ENCODE data around the gene TTC31.

Gene TTC31

DNA sequence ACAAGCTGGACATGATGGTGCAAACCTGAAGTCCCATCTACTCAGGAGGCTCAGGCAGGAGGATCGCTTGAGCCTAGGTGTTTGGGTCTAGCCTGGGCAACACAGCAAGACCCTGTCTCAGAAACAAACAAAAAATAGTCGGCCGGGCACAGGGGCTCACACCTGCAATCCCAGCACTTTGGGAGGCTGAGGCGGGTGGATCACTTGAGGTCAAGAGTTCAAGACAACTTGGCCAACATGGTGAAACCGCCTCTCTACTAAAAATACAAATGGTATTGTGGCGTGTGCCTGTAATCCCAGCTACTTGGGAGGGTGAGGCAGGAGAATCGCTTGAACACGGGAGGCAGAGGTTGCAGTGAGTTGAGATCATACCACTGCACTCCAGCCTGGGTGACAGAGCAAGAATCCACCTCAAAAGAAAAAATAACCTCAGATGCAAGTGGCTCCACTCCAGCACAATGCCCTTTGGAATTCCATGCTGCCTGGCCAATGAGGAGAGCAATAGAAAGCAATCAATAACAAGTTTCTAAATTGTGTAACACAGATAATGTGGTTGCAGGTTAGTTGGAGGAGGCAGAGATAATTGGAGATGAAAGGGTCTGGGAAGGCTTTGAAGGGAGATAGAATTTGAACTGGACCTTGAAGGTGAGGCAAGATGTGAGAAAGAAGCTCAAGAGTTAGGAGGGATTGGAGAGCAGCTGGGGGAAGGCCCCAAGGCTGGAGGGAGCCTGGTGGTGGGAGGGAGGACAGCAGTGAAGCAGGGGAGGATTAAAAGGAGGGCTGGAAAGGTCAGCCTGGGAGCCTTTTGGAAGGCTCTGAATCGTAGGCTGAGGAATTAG, 6.0 kb downstream of the TTC31 start:
- no peak for DNase-seq

DNA sequence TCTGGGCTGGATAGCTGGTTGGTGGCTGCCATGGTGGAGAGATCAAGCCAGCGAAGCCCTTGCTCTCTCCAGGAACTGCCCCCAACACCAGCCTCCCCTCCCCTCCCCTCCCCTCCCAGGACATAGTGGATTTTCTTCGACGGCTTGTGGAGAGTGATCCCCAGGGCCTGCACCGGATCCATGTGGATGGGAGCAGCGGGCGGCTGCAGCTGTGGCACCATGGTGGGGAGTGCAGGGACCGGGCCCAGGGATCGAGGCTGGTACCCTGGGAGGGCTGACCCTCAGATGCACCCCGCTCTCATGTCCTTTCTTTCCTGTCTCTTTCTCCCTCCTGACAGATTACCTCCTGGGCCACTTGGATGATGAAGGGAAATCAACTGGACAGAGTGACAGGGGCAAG, 7.0 kb downstream of the TTC31 start:
- no peak for DNase-seq

DNA sequence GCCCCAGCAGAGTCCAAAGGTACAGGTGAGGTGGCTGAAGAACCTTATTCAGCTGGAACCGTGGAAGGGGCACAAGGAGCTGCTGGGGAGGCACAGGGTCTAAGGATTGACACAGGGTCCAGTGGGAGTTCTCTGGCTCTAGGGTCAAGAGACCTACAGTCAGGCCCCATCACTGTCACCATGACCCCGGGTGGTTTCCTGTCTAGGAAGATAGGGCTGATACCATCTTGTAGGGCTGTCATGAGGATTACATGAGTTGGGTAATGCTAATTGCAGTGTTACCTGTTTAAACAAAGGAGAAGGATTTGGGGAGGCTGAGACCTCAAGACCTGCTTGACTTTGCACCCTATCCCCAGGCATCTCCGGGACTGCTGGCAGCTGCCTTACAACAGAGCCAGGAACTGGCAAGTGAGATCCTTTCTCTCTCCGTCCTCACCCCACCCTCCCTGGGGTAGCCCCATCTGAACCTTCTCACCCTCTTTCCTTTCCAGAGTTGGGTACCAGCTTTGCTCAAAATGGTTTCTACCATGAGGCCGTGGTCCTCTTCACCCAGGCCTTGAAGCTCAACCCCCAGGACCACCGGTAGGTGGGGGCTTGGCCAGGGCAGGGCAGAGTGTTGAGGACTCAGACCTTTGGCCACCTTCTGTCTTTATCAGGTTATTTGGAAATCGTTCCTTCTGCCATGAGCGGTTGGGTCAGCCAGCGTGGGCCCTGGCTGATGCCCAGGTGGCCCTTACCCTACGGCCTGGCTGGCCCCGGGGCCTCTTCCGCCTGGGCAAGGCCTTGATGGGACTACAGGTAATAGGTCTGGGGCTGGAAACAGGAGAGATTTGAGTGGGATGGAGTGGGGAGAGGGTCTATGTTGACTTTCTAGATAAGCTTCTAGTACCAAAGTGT, 9.0 kb downstream of the TTC31 start:
- DNase-seq: no peak

DNA sequence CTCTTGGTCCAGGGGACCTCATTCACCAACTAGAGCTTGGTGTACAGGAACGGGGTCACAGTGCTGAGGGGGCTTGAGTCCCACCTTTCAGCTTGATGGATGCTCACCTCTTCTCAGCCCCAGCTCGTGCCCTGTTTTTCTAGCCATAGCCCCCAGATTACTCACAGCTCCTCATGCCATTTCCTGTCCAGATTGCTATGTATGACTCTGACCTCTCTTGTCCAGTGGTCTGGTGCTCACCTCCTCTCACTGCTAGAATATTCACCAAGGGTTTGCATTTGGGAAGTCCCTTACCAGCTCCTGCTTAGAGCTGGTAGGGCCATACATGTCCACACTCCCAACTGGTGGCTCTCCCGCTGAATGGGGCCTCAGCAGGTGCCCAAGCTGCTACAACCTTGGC, 10.7 kb downstream of the TTC31 start:
- no peak for DNase-seq

DNA sequence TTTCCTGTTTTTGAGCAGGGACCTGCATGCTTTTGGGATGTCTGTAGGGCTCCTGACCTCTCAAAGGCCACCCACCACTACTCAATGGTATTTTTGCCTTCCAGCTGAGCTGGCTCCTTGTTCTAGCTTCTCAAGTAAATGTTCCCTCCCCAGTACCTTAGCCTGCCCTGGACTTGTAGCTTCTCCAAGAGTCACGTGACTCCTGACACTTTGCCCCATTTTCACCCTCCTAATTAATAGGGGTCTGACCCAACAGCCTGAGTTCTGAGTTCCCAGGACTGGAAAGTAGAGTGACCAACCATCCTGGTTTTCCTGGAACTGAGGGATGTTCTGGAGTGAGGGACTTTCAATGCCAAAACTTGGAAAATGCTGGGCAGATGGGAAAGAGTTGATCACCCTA, 12.6 kb downstream of the TTC31 start:
- DNase-seq: no peak

DNA sequence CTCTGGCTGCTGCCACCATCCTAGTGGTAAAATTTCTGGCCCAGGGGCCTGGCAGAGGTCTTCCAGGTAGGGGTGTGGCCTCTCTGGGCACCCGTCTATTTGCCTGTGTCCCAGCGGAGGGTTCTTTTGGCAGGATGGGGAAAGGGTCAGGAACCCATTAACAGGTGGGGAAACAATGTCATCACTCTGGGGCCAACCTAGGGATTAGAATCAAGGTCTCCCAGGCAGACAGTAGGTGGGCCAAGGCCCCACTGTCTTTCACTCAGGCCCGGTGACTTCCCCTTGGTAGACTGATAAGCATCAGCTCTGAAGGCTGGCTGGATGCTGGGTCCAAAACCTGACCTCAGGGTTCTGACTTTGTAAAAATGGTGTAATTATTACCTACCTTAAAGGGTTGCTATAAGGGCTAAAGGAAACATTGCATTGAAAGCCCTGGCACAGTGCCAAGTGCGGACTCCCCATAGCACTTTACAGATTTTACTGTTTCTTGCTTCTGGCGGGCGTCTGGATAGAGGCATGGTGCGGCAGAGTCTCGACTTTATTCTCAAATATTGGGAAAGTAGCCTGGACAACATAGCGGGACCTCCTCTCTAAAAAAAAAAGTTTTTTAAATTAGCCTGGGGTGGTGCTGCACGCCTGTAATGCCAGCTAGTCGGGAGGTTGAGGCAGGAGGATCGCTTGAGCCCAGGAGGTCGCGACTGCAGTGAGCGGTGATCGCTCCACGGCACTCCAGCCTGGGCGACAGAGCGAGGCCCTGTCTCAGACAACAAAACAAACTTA, 14.3 kb downstream of the TTC31 start:
- DNase-seq: no peak

DNA sequence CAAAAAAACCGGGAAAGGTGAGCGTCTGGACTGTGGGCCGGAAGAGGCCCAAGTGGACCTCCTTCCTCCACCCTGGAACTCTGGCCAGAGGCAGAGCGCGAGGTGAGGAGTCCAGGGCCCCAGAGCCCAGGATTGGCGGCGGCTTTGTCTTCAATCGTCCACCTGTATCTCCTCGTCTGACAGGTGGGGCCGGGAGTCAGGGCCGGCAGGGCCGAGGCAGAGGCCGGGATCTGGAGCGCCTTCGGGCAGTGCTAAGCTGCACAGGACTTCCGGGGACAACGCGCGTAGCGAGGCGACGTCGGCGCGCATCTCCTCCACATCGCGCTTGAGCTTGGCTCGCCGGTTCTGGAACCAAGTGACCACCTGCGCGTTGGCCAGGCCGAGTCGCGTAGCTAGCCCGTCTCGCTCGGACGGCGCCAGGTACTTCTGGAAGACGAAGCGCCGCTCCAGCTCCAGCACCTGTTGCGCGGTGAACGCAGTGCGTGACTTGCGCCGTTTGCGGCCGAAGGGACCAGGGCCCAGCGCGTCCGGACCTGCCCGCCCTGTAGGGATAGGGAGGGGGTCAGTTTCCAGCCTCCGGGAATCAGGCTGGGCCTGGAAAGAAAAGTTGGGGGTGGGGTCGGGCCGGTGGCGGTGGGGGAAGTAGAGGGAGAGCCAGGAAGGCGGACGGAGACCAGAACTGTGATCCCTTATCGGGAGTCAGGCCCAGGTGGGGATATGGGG, 15.1 kb downstream of the TTC31 start:
- no peak for DNase-seq

DNA sequence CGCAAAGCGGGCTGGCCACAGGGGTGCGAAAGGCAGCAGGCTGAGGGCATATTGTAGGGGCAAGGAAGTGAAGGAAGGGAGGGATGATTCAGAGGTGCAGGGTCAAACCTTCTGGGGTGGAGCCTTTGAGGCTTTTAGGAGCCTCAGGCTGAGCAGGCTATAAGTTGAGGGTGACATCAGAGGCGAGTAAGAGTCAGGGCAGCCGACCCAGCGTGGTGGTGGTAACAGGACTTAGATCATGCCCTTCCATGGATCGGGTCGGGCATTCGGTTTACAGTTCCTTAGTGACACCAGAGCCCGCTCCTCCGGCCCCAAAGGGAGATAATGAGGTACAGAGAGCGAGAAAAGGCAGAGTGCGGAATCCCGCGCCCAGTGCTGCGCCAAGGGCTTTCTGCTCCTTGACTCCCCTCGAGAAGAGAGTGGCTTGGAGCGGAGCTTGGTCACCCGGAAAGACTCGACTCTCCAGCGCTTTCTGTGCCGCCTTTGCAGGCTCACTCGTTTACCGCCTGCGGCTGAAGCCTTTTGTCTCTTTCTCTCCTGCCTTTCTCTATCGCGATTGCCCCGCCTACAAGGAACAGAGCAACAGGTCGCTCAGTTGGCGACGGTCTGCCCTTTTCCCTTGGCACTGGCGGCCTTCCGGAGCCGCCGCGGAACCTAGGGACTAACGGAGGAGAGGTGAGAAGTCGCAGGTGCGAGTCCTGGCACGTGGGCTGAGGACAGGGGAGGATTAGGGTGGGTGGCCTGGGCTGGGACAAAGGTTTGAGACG, 15.8 kb downstream of the TTC31 start:
- DNase-seq: no peak

DNA sequence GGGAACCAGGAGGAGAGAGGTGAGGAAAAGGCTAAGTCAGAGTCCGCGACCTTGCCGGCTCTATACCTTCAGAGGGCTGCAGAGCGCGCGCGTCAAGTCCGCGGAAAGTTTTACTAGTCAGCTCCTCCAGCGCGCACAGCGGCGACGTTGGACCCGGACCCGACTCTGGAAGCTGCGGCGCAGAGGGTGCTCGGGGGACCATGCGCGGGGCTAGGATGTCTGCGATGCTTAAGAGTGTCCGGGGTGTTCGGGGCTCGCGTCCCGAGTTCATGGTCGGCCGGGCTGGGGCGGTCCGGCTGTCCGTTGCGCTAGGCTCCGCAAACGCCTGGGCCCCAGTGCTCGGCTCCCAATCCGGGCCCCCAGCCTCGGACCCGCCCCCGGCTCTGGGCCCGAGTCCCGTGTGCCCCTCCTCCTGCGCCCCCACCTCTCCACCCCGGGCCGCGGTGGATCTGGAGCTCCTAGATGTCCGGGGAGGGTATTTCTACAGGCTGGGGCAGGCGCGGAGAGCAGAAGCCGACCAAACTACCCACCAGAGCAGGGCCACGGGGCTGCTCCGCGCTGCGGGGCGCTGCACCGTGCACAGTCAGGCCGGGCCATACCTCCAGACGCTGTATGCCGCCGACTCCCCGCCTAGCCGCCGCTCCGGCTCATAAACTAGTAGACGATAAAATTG, 16.5 kb downstream of the TTC31 start, which contains the start of gene LBX2:
TSS of gene LBX2 (minus strand) at position 337 of the 673 bp plus-strand sequence. CDS start at position 271, 66 bp downstream.
- DNase-seq: no peak

DNA sequence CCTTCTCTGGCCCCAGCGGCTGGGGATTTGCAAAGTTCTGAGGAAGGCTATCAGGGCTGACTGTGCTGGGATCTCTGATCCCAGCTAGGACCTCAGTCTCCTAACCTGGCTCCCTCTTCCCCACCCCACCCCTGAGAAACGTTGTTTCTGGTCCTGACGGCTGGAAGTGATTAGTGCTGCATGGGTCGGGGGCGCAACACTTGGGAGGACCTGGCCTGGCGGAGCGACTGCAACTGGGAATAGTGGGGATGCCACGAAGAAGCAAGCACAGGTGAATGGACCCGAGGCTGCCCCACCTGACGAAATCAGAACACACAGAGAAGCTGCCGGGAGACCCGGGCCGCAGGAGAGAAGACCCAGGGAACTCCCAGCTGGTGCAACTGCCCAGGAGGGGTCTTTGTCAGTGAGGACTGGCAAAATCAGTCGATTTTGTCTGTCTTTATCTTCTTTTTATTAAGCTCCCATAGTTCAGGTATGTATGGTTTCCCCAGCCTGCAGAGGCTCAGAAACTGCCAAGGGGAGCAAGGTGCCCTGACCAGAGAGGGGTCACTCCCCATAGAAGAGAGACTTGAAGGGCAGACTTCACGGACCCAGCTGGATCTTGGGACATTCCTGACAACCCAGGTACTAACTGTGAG, 17.2 kb downstream of the TTC31 start:
- DNase-seq: no peak

DNA sequence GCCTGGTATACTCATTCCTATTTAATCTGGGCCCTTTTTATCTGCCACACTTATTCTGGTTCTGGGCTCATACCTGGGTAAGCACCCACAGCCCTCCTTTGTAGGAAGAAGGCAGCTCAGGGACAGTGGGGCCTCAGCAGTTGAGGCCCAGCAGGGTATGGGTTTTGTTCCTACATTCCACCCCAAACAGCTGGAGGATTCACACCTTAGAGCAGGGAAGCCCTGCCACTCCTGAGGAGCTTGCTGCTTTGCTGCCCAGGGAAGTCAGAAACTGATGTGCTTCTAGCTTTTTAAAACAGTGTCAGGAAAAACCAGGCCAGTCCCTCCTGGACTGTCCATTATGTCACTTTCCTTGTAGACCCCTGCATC, 17.7 kb downstream of the TTC31 start:
- no peak for DNase-seq

DNA sequence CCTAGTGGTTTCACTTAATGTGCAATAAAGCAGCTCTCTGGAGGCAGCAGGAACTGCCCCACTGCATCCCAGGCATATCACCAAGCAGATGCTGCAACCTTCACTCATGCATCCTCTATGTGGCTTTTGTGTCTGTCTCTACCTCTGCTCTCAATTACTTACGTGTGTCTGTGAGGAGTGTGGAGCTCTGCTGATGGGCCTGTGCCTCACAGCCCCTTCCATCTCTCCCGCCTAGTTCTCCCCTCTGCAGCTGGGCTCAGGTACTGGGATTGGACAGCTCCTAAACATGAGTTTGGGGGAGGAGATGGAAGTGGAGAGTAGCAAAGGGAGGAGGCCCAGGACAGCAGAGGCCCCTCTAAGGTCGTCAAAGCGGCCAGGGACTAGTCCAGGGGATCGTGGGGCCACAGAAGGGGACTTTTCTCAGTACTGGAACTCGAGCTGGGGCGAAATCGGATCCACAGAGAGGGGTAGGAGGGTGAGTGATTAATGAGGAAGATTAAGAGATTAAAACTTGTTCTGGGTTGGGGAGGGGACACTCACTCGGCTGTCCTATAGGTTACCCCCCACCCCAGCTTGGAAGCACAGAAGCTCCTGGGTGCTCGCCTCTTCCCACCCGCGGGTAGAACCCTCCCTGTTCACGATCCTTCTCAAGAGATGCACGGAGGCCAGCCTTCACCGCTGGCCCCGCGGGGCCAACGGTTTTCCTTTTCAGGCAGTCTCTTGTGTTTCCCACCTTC, 18.6 kb downstream of the TTC31 start:
- no peak for DNase-seq

DNA sequence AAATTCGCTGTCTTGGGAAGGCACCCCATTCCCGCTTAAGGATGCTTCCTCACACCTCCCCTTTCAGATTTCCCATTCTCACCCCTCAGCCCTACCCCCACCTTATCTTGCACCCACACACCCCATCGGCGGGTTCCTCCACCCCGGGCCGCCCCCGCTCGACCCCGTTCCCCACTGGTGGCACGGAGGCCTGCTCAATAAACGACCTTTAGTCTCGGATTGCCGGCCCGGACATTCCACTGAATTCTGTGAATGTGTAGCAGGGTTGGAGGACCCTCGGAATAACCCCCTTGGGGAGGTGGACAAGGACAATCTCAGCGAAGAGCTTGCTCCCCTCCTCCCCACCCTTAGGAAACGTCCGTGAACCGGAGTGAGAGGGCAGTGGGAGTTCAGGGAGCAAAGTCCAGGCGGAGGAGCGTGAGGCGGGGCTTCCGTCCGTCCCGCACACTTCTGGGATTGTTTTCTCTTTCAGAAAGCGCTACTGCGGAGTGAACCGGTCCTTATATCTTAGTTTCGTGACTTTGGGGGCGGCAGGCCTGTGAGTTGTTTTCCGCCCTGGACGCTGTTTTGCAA, 19.4 kb downstream of the TTC31 start:
- DNase-seq: no peak

DNA sequence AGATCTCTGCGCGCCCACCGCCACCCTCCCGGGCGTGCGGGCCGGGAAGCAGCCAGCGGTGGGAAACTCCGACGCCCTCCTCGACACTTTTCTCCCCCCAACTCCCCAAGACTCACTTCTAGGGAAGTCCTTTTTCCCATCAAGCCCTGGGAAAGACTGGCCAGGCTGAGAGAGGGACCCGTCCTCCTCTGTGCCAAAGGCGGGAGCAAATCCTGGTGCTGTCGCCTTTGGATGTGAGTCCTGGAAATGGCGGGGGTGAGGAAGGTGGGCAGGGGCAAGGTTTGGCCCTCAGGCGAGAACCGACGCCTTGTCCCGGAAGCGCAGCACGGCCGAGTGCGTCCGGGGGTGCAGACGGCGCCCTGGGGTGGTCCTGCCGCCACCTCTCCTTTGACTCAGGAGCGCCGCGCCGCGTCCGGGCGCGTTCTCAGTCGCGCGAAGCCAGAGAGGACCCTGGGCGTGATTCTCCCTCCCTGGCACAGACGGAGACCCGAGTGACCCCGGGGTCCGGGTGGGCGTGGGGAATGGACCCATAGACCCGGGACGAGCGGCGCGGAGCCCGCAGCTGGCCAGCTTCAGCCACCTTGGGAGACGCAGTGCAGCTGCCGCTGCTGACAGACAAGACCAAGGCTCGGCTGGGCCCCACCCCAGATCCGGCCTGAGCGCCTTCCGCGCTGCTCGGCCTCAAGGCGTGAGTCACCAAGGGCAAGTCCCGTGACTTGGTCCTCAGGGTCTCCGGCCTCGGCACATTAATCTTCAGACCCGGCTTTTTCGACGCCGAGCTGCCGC, 20.0 kb downstream of the TTC31 start:
- DNase-seq: no peak

DNA sequence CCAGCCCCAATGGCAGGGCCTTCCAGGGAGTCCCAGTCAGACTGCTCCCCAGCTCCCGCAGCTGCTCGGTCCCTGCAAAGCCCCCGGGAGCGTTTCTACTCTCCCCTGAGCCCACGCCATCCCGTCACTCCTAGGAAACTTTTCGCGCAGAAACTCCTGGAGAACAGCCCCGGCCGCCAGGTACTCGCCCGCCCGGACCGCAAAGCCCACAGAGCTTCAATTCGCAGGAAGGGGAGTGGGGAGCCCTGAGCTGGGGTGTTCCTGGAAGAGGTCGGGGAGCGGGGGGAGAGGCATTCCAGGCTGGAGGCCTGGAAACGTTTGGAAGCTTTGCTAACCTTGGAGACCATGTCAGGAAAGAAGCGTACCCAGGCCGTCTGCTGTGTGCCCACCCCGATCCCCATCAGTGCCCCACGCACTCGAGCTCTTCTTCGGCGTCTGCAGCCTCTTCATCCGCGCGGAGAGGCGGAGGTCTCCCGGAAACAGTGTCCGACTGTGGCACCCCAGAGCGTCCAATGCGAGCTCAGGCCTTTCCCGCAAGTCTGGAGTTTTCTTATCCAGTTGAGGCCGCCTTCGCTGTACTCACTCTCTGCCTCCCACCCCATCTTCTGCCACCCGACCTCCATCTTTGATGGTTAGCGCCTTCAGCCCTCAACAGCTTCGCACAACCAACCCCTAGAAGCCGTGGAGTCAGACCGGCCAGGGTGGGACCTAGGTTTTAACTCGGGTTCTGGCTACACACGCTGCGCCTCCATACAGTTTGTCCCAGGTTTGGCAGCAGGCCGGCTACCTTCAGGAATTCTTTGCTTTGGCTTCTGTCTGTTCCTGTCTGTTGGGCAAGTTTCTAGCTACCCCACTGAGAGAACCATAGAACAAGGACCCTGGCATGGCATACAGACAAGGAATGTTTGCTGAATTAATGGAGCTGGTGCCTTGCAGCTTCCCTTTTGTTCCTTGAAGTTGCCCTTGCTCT, 20.9 kb downstream of the TTC31 start:
- DNase-seq: no peak

DNA sequence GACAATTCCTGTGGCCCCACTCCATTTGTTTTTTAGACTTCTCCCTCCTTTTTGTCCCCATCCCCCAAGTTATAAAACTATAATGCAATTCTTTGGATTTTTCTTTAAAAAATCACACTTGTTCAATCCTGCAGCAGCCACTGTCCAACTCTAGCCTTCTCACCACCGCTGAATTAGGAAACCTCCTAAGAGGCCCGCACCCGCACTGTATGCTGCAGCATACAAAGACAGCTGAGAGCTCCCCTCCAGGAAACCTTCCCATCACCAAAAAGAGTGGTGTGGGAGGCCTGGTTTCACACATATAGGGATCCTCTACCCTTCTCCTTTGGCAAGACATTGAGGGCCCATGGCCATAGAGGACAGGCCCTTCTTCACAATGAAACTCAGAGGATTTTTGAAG, 21.7 kb downstream of the TTC31 start:
- no peak for DNase-seq

All from NCI-H446 treated with DMSO at 0.1 percent for 48 hours (cell line).